Measurements from ENCODE around the gene GABRG3. TPM values are rescaled to one million over a fixed set of nuclear protein-coding genes. Genes with fewer than 3 reads are reported as not detected.

GABRG3 gene
- total RNA-seq, 1 donor from 2014 or later, result 2.6 TPM

DNA sequence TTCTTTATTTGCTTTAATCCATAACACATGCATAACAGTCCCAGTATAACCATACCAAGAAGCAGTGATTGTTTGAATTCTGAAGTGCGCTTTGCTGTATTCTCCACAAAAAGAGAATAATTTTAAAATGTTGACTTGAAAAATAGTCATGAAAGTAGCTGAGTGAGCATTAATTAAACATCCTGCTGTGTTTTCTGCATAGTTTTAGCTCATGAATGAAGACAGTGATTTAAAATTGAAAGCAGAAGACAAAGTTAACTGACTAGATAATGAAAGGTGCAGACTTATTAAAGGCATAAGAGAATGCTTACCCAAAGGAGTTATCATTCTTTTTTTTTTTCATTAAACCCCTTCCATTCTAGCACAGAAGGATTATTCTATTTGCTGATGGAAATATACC lies 143.5 kb downstream of the GABRG3 start:
- no peak for DNase-seq (ENCODE audit: extremely low spot score, unreplicated experiment)
- H3K4me3 Mint-ChIP-seq, result no peak overlapping the region
- H3K27me3 Mint-ChIP-seq, result no peaks in the 10 kb centered on the region
- no peak overlapping the region for H3K27ac Mint-ChIP-seq
- H3K4me1 Mint-ChIP-seq (ENCODE audit: unreplicated experiment), result peaks cover 6% of the 10 kb centered on the region
- TF ChIP-seq, protein P1, sequence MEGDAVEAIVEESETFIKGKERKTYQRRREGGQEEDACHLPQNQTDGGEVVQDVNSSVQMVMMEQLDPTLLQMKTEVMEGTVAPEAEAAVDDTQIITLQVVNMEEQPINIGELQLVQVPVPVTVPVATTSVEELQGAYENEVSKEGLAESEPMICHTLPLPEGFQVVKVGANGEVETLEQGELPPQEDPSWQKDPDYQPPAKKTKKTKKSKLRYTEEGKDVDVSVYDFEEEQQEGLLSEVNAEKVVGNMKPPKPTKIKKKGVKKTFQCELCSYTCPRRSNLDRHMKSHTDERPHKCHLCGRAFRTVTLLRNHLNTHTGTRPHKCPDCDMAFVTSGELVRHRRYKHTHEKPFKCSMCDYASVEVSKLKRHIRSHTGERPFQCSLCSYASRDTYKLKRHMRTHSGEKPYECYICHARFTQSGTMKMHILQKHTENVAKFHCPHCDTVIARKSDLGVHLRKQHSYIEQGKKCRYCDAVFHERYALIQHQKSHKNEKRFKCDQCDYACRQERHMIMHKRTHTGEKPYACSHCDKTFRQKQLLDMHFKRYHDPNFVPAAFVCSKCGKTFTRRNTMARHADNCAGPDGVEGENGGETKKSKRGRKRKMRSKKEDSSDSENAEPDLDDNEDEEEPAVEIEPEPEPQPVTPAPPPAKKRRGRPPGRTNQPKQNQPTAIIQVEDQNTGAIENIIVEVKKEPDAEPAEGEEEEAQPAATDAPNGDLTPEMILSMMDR (conservative IDR thresholded peaks at IDR 0.05), result no peak
- peaks cover 3% of the 10 kb centered on the region for H3K9me3 Mint-ChIP-seq
- H3K36me3 Mint-ChIP-seq, result no peaks in the 10 kb centered on the region

DNA sequence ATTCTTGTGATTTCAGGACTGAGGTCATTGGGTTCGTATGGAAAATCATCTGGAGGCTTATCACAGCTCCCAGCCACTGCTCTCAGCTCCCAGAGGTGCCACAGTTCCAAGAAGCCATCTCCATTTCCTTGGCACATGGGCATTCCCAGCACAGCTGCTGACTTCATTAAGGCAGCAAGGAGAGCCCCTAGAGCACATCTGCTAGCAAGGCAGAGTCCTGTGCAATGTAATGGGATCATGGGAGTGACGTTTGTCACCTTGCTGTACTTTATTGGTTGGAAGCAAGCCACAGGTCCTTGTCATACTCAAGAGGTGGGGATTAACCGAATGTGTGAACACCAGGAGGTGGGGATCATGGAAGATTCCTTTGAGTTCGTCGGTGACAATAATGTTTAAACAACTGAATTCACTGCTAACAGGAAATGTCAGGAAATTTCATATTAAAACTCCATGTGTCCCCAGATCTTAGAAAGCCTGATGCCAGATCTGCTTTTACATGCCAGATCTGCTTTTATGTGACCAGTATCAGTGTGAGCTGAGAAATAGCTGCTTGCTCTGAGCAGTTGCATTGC lies 148.8 kb downstream of the GABRG3 start:
- no peak overlapping the region for H3K27ac Mint-ChIP-seq
- TF ChIP-seq, protein P1 (conservative IDR thresholded peaks at IDR 0.05), result no peak
- H3K4me1 Mint-ChIP-seq (ENCODE audit: unreplicated experiment), result peaks cover 21% of the 10 kb centered on the region
- H3K4me3 Mint-ChIP-seq, result no peak overlapping the region
- H3K36me3 Mint-ChIP-seq, result no peaks in the 10 kb centered on the region
- H3K27me3 Mint-ChIP-seq, result no peaks in the 10 kb centered on the region
- H3K9me3 Mint-ChIP-seq, result no peaks in the 10 kb centered on the region
- DNase-seq (ENCODE audit: extremely low spot score, unreplicated experiment), result no peak

DNA sequence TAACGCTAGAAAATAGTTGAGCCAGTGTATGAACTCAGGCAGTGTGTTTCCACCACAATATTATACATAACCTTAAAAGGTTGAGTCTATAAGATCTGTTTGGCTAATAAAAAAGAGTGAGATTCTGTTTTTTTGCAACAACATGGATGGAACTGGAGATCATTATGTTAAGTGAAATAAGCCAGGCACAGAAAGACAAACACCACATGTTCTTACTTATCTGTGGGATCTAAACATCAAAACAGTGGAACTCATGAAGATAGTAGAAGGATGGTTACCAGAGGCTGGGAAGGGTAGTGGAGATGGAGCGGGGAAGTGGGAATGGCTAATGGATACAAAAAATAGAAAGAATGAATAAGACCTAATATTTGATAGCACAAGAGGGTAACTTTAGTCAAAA lies 150.7 kb downstream of the GABRG3 start:
- Mint-ChIP-seq H3K4me1 (ENCODE audit: unreplicated experiment) (peaks cover 26% of the 10 kb centered on the region), H3K27me3 (no peaks in the 10 kb centered on the region), H3K36me3 (no peaks in the 10 kb centered on the region), H3K4me3 (no peak overlapping the region), H3K27ac (no peak overlapping the region), H3K9me3 (no peaks in the 10 kb centered on the region)
- DNase-seq (ENCODE audit: extremely low spot score, unreplicated experiment), result no peak
- TF ChIP-seq, protein P1 (conservative IDR thresholded peaks at IDR 0.05), result no peak

DNA sequence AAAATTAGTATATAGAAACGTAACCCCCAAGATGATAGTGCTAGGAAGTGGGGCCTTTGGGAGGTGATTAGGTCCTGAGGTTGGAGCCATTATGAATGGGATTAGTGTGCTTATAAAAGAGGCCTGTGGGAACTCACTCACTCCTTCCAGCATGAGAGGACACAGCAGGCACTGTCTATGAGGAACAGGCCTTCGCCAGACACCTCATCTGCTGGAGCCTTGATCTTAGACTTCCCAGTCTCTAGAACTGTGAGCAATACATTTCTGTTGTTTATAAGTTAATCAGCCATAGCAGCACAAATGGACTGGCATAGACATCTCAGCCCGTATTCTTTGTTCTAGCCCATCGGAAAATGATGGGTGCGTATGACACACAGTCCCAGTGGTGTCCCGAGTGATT lies 152.3 kb downstream of the GABRG3 start:
- H3K4me1 Mint-ChIP-seq (ENCODE audit: unreplicated experiment), result peaks cover 26% of the 10 kb centered on the region
- H3K4me3 Mint-ChIP-seq, result no peak overlapping the region
- H3K27ac Mint-ChIP-seq, result no peak overlapping the region
- H3K36me3 Mint-ChIP-seq, result no peaks in the 10 kb centered on the region
- TF ChIP-seq, protein P1 (conservative IDR thresholded peaks at IDR 0.05), result no peak
- no peak for DNase-seq (ENCODE audit: extremely low spot score, unreplicated experiment)
- H3K27me3 Mint-ChIP-seq, result no peaks in the 10 kb centered on the region
- no peaks in the 10 kb centered on the region for H3K9me3 Mint-ChIP-seq

DNA sequence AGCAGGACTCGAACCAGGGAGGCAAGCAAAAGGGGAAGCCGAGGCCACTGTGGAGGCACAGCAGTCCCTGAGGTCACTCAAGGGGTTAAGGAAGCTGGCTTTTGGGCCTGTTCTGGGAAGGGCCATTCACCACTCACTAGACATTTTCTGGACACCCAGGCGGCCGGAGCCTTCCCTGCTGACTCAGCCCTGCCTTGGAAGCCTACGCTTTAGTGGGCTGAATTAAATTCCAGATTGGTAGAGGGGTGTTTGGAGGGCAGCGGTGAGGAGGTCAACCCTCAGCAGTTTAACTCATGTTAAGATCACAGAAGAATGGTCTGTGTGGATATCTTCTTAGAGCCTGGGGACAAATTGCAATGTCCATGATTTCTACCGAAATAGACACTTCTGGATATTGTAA lies 152.8 kb downstream of the GABRG3 start:
- H3K27me3 Mint-ChIP-seq, result no peaks in the 10 kb centered on the region
- no peaks in the 10 kb centered on the region for H3K9me3 Mint-ChIP-seq
- H3K36me3 Mint-ChIP-seq, result no peaks in the 10 kb centered on the region
- H3K4me1 Mint-ChIP-seq (ENCODE audit: unreplicated experiment), result peaks cover 26% of the 10 kb centered on the region
- TF ChIP-seq, protein P1 (conservative IDR thresholded peaks at IDR 0.05), result no peak
- no peak overlapping the region for H3K4me3 Mint-ChIP-seq
- DNase-seq (ENCODE audit: extremely low spot score, unreplicated experiment), result no peak
- H3K27ac Mint-ChIP-seq, result no peak overlapping the region

Data from type B pancreatic cell (in vitro differentiated cells).